ENCODE data around the gene DPP6.
"Not testable (repeated sequence)": the region's sequence is repeated elsewhere in the genome, so short reads cannot be mapped to it uniquely, and the experiment has no call there.

- TF ChIP-seq, protein P1, sequence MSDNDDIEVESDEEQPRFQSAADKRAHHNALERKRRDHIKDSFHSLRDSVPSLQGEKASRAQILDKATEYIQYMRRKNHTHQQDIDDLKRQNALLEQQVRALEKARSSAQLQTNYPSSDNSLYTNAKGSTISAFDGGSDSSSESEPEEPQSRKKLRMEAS (IDR thresholded peaks at IDR 0.05): not testable (repeated sequence)
- TF ChIP-seq MAFK (IDR thresholded peaks at IDR 0.05; ENCODE audit: low read depth, low read length); EZH2 (IDR thresholded peaks at IDR 0.05; ENCODE audit: low read depth, low read length, severe bottlenecking); CHD1 (IDR thresholded peaks at IDR 0.05; ENCODE audit: low read depth, low read length); ZNF274 (IDR thresholded peaks at IDR 0.05; ENCODE audit: borderline replicate concordance, extremely low read depth, low read length): not testable (repeated sequence)
Observed at GRCh38 chr7:154009423-154009911, 42.7 kb upstream of the DPP6 start.
